Glutamatergic neuron (in vitro differentiated cells): ENCODE data around the gene MRTFB. TPM values are rescaled to one million over a fixed set of nuclear protein-coding genes. Genes with fewer than 3 reads are reported as not detected.

Experiments used
- DNase-seq: peaks from one replicate; pipeline ENCODE4 v3.0.0; 2022
- H3K27ac Mint-ChIP-seq: one replicate; pipeline ENCODE4 v1.8.0; 2020; ENCODE audit warnings: mild to moderate bottlenecking, mixed read lengths, inconsistent platforms; ENCODE audit not compliant: unreplicated experiment
- H3K27me3 Mint-ChIP-seq: one replicate; pipeline ENCODE4 v1.8.0; 2020; ENCODE audit warnings: mild to moderate bottlenecking, moderate library complexity, mixed read lengths, inconsistent platforms; ENCODE audit not compliant: unreplicated experiment
- H3K36me3 Mint-ChIP-seq: one replicate; pipeline ENCODE4 v1.8.0; 2020; ENCODE audit warnings: mild to moderate bottlenecking, mixed read lengths, inconsistent platforms; ENCODE audit not compliant: unreplicated experiment
- H3K4me1 Mint-ChIP-seq: one replicate; pipeline ENCODE4 v1.8.0; 2020; ENCODE audit warnings: mild to moderate bottlenecking, low read depth, mixed read lengths, inconsistent platforms; ENCODE audit not compliant: unreplicated experiment
- H3K4me3 Mint-ChIP-seq: one replicate; pipeline ENCODE4 v1.8.0; 2020; ENCODE audit warnings: mild to moderate bottlenecking, mixed read lengths, inconsistent platforms; ENCODE audit not compliant: unreplicated experiment
- H3K9me3 Mint-ChIP-seq: one replicate; pipeline ENCODE4 v1.8.0; 2020; ENCODE audit warnings: mild to moderate bottlenecking, moderate library complexity, mixed read lengths, inconsistent platforms; ENCODE audit not compliant: unreplicated experiment
- CTCF ChIP-seq: fragments of 200-600 bp; sonication (generic); IDR thresholded peaks from one replicate; pipeline ENCODE4 v1.5.0; 2021; ENCODE audit not compliant: partially characterized antibody, unreplicated experiment
- total RNA-seq: library from RNA; stranded (reverse); fragmentation: NEBNext Ultra II Directional; extraction: Animal tissue kit (Norgen Biotek cat#: 25700); gene quantifications from one replicate; pipeline ENCODE4 v1.2.1, GENCODE V29; 2021; ENCODE audit not compliant: unreplicated experiment

Gene MRTFB
- total RNA-seq, 1 donor from 2014 or later: 29.6 TPM

GRCh38 chr16:14202697-14203096 lies 131.6 kb downstream of the MRTFB start:
- no peaks in the 10 kb centered on the region for H3K9me3 Mint-ChIP-seq
- no peaks in the 10 kb centered on the region for H3K27me3 Mint-ChIP-seq
- H3K4me3 Mint-ChIP-seq: no peak overlapping the region
- no peak for DNase-seq
- peak; percentile 21 for TF ChIP-seq CTCF
- H3K4me1 Mint-ChIP-seq: no peaks in the 10 kb centered on the region
- no peak overlapping the region for H3K27ac Mint-ChIP-seq
- no peaks in the 10 kb centered on the region for H3K36me3 Mint-ChIP-seq

- Mint-ChIP-seq H3K27me3 (no peaks in the 10 kb centered on the region), H3K36me3 (no peaks in the 10 kb centered on the region), H3K9me3 (no peaks in the 10 kb centered on the region), H3K27ac (no peak overlapping the region), H3K4me3 (no peak overlapping the region), H3K4me1 (no peaks in the 10 kb centered on the region)
- TF ChIP-seq CTCF: no peak
- DNase-seq: no peak
These were observed 132.0 kb downstream of the MRTFB start for GRCh38 chr16:14203166-14203565.

- TF ChIP-seq CTCF: no peak
- no peak for DNase-seq
- H3K27ac Mint-ChIP-seq: no peak overlapping the region
- H3K4me1 Mint-ChIP-seq: no peaks in the 10 kb centered on the region
- H3K9me3 Mint-ChIP-seq: no peaks in the 10 kb centered on the region
- H3K36me3 Mint-ChIP-seq: no peaks in the 10 kb centered on the region
- H3K27me3 Mint-ChIP-seq: no peaks in the 10 kb centered on the region
- H3K4me3 Mint-ChIP-seq: no peak overlapping the region
These were observed 134.5 kb downstream of the MRTFB start for GRCh38 chr16:14205666-14206065.

- Mint-ChIP-seq H3K27ac (no peak overlapping the region), H3K4me1 (no peaks in the 10 kb centered on the region), H3K36me3 (no peaks in the 10 kb centered on the region), H3K9me3 (no peaks in the 10 kb centered on the region), H3K27me3 (no peaks in the 10 kb centered on the region), H3K4me3 (no peak overlapping the region)
- DNase-seq: no peak
- TF ChIP-seq CTCF: no peak
These were observed 140.9 kb downstream of the MRTFB start for GRCh38 chr16:14211856-14212543.

GRCh38 chr16:14215941-14216340 lies 144.8 kb downstream of the MRTFB start:
- Mint-ChIP-seq H3K36me3 (no peaks in the 10 kb centered on the region), H3K4me1 (no peaks in the 10 kb centered on the region), H3K27ac (no peak overlapping the region), H3K9me3 (no peaks in the 10 kb centered on the region), H3K27me3 (no peaks in the 10 kb centered on the region), H3K4me3 (no peak overlapping the region)
- no peak for DNase-seq
- TF ChIP-seq CTCF: no peak
